Effector memory CD8-positive, alpha-beta T cell (primary cell): ENCODE measurements around the gene STK17B.
"Not testable (repeated sequence)": the region's sequence is repeated elsewhere in the genome, so short reads cannot be mapped to it uniquely, and the experiment has no call there.

ENCODE experiments used
- ATAC-seq: fragments of 150-1000 bp; cut with Tn5 transposase; replicated peaks from 2 replicates; pipeline ENCODE4 v1.10.0; 2021; ENCODE audit warnings: mild to moderate bottlenecking, moderate library complexity
- DNase-seq, 3 experiments: peaks; one replicate each; pipeline ENCODE4 v3.0.0; 2021
- H3K27ac Mint-ChIP-seq, 2 donors: one replicate each; pipeline ENCODE4 v1.8.0; 2022; ENCODE audit warnings: mild to moderate bottlenecking in 2 of 2, mixed read lengths in 2 of 2, moderate library complexity in 2 of 2
- H3K27me3 Mint-ChIP-seq, 2 donors: one replicate each; pipeline ENCODE4 v1.8.0; 2022; ENCODE audit warnings: mixed read lengths in 2 of 2
- H3K36me3 Mint-ChIP-seq: one replicate; pipeline ENCODE4 v1.8.0; 2022; ENCODE audit warnings: mild to moderate bottlenecking, moderate library complexity, mixed read lengths; ENCODE audit not compliant: insufficient read depth
- H3K4me1 Mint-ChIP-seq, 2 donors: one replicate each; pipeline ENCODE4 v1.8.0; 2022; ENCODE audit warnings: low read depth in 2 of 2, mixed read lengths in 2 of 2
- H3K4me3 Mint-ChIP-seq, 2 donors: one replicate each; pipeline ENCODE4 v1.8.0; 2022; ENCODE audit warnings: mild to moderate bottlenecking in 2 of 2, mixed read lengths in 2 of 2, moderate library complexity in 2 of 2
- H3K9me3 Mint-ChIP-seq, 2 donors: one replicate each; pipeline ENCODE4 v1.8.0; 2022; ENCODE audit warnings: mixed read lengths in 2 of 2

STK17B gene

DNA sequence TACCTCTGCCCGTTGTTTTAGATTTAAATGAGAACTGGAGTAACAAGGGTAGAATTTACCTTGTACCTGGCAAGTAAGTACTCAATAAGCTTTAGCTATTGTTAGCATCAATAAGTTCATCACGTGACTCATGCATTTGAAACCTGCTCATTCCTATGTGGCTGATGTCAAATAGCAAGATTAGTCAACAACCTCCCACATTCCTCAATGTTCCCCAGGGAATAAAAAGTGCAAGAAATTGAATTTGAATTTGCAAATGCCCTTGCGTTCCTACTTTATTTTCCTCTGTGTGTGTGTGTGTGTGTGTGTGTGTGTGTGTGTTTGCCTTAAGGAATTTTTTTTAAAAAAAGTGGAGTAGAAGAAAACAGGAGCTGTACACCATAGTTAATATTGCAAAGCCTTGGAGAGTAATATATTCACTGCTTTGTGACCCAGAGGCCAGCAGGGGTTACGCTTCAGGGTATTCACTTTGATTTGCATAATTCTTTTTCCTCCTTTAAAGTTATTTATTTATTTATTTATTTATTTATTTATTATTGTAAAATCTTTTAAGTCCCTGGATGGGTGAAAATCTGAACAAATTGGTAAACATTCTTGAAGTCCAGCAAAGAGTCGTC lies 58.9 kb downstream of the STK17B start:
- ATAC-seq (no peak), DNase-seq (no peak)
- H3K4me1 Mint-ChIP-seq = peaks cover 4 to 5% of the 10 kb centered on the region in 2 donors
- H3K27ac Mint-ChIP-seq = no peak overlapping the region
- no peaks in the 10 kb centered on the region for H3K36me3 Mint-ChIP-seq
- no peak overlapping the region for H3K4me3 Mint-ChIP-seq
- H3K27me3 Mint-ChIP-seq = no peaks in the 10 kb centered on the region
- H3K9me3 Mint-ChIP-seq = no peaks in the 10 kb centered on the region

DNA sequence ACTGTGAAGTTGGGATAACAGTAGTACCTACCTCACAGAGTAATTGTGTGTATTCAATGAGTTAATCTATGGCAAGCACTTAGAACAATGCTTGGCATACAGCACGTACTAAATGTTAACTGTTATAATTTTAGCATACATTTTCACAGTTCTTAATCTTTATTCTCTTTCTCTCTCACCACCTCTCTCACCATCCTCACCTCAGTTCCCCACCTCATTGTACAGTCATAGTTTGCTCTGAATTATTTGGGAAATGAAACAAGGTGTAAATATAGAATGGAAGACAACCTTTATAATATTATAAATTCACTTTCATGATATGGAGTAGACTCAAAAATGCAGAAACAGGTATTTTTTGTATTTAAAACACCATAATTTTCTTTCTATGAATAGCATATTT lies 62.8 kb downstream of the STK17B start:
- DNase-seq (no peak), ATAC-seq (no peak)
- H3K27me3 Mint-ChIP-seq = no peaks in the 10 kb centered on the region
- H3K27ac Mint-ChIP-seq = no peak overlapping the region
- no peaks in the 10 kb centered on the region for H3K36me3 Mint-ChIP-seq
- H3K4me1 Mint-ChIP-seq = peaks cover 4 to 5% of the 10 kb centered on the region in 2 donors
- no peaks in the 10 kb centered on the region for H3K9me3 Mint-ChIP-seq
- no peak overlapping the region for H3K4me3 Mint-ChIP-seq

DNA sequence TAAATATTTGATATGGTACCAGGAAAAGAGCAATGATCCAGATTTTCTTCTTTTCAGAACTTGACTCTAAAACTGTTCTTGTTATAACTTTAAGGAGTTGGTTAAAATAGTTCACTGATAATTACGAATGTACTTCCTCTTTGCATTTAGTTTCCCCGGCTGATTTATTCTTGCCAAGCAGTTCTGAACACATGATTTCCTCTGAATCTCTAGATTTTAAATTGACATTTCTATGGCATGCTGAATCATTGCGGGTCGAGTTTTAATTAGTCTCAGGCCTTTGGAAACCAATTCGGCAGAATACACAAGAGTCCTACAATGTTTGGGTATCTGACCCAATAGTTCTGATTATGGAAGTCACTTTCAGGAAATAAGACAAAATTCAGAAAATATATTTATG lies 65.4 kb downstream of the STK17B start:
- H3K27me3 Mint-ChIP-seq = no peaks in the 10 kb centered on the region
- no peaks in the 10 kb centered on the region for H3K9me3 Mint-ChIP-seq
- ATAC-seq (no peak), DNase-seq (no peak)
- H3K36me3 Mint-ChIP-seq = peaks cover 4% of the 10 kb centered on the region
- peak overlapping the region in 1 of 2 donors; percentile 8 for H3K27ac Mint-ChIP-seq
- no peak overlapping the region for H3K4me3 Mint-ChIP-seq
- H3K4me1 Mint-ChIP-seq = peaks cover 8 to 16% of the 10 kb centered on the region in 2 donors

DNA sequence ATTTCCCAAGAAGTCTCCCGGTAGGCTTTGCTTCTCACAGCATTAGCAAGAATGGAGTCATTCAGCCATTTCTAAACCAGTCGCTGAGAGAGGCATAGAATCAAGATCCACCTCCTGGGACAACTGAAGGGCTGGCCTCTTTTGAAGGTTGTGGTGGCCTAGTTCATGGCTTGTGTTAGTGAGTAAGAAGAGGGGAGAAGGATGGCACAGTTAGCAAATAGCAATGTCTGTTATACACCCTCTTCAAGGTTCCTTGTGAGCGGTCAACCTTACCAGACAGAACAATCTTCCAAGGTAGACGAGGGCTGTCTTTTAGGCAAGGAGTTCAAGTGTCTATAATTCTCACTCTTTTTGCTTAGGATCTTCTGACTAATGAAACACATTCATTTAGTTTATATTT lies 67.3 kb downstream of the STK17B start:
- no peak overlapping the region for H3K27ac Mint-ChIP-seq
- H3K4me1 Mint-ChIP-seq = peaks cover 8 to 18% of the 10 kb centered on the region in 2 donors
- H3K27me3 Mint-ChIP-seq = no peaks in the 10 kb centered on the region
- peaks cover 4% of the 10 kb centered on the region for H3K36me3 Mint-ChIP-seq
- DNase-seq (no peak), ATAC-seq (no peak)
- H3K4me3 Mint-ChIP-seq = no peak overlapping the region
- H3K9me3 Mint-ChIP-seq = no peaks in the 10 kb centered on the region

DNA sequence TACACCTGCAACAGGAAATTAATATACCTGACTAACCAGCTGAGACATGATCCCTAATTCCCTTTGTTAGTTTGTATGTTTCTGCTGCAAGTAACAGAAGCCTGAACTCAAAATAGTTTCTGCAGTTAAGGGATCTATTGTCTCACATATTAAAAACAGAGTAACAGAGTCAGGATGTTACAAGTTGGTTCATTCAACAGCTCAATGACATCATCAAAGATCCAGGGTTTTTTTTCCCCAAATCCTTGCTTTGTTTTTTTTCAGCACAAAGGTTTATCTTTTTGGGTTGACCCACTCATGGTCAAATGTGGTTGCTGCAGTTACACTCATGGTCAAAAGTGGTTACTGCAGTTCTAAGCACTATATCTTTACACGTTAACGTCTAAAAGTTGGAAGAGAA lies 67.8 kb downstream of the STK17B start:
- no peaks in the 10 kb centered on the region for H3K27me3 Mint-ChIP-seq
- peaks cover 4% of the 10 kb centered on the region for H3K36me3 Mint-ChIP-seq
- peaks cover 8 to 18% of the 10 kb centered on the region in 2 donors for H3K4me1 Mint-ChIP-seq
- H3K9me3 Mint-ChIP-seq = no peaks in the 10 kb centered on the region
- DNase-seq = no peak
- no peak for ATAC-seq
- no peak overlapping the region for H3K4me3 Mint-ChIP-seq
- H3K27ac Mint-ChIP-seq = no peak overlapping the region

DNA sequence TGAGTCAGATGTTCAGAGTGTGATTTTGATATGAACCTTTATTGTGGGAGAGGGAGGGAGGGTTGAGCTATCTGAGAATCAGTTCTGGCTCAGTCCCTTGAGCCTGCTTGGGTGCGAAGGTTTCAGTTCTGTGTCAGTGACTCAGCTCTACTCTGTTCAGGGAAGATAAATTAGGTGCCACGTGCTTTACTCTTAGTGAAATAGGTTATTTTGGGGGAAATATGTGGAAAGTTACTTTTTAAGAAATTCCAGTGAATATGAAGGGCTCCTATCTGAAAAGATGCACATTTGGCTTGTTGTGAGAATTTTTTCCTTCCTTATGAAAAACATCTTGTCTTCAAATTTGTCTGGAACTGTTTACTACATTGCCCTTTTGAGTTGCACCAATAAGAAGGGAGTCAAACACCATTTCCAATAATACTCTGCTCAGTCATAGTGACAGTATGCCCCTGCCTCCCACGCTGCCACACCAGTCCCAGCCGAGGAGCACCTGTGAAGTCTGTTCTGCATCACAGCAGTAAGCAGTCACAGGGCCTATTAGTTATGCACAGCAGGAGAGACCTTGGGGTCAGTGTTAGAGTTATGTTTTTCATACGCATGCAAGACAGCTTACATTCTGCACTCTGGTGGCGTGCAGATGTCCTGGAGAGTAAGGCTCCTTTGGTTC lies 69.9 kb downstream of the STK17B start:
- Mint-ChIP-seq H3K27me3 (no peaks in the 10 kb centered on the region), H3K9me3 (no peaks in the 10 kb centered on the region), H3K4me3 (no peak overlapping the region), H3K36me3 (peaks cover 4% of the 10 kb centered on the region), H3K4me1 (peaks cover 8 to 18% of the 10 kb centered on the region in 2 donors), H3K27ac (peak overlapping the region in 1 of 2 donors; percentile 25)
- ATAC-seq (peak; percentile 41), DNase-seq (no peak)

DNA sequence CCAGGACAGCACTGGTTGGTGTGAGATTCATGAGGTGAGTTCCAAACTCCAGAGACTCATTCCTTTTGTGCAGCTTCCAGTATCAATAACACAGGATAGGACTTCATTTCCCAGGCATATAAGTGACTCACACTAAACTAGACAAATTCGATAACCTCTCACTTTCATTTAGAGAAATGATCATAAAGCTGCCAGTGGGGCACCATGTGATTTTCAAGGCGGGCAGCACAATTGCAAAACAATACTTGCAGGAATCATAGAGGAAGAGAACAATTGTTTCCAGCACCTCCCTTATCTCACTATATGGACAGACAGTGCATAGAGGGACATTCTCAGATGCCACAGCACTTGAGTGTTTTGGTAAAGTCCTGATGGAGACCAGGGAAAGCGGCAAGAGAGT lies 71.5 kb downstream of the STK17B start:
- ATAC-seq (no peak), DNase-seq (no peak)
- Mint-ChIP-seq H3K9me3 (no peaks in the 10 kb centered on the region), H3K27me3 (no peaks in the 10 kb centered on the region), H3K4me3 (no peak overlapping the region), H3K4me1 (peaks cover 8 to 18% of the 10 kb centered on the region in 2 donors), H3K36me3 (peaks cover 4% of the 10 kb centered on the region), H3K27ac (no peak overlapping the region)

DNA sequence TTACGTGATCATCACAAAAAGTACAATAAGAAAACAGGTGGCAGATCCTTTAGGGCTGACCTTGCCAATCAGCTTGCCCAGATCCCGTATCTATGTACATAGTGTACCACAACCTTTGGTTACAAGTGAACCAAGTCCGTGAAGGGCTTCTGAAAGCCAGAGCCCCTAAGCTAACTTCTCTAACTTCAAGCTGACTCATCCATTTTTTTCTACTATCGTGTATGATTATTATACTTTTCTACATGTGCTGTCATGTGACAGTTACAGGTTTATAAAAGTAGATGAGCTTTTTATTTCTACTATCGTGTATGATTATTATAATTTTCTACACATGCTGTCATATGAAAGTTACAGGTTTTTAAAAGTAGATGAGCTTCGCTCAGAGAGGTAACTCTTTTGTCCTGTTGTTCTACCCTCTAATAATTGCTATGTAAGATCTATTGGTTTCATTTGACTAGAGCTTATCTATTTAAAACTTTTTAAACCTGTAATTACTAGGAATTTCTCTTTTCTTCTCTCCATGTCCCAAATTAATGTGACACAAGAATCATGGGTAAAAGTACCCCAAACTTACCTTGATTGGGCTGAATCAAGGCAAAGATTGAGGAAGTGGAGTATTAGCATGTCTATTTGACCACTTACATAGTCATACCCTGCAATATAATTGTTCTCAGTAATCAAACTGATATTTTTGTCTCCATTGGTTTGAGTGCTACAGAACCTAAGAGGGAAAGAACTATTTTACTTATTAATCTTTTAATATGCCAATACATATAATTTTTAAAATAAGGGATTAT lies 73.3 kb downstream of the STK17B start:
- Mint-ChIP-seq H3K27me3 (no peaks in the 10 kb centered on the region), H3K27ac (no peak overlapping the region), H3K9me3 (no peaks in the 10 kb centered on the region), H3K4me1 (peaks cover 8 to 18% of the 10 kb centered on the region in 2 donors), H3K36me3 (peaks cover 4% of the 10 kb centered on the region), H3K4me3 (no peak overlapping the region)
- ATAC-seq = no peak
- DNase-seq = no peak

DNA sequence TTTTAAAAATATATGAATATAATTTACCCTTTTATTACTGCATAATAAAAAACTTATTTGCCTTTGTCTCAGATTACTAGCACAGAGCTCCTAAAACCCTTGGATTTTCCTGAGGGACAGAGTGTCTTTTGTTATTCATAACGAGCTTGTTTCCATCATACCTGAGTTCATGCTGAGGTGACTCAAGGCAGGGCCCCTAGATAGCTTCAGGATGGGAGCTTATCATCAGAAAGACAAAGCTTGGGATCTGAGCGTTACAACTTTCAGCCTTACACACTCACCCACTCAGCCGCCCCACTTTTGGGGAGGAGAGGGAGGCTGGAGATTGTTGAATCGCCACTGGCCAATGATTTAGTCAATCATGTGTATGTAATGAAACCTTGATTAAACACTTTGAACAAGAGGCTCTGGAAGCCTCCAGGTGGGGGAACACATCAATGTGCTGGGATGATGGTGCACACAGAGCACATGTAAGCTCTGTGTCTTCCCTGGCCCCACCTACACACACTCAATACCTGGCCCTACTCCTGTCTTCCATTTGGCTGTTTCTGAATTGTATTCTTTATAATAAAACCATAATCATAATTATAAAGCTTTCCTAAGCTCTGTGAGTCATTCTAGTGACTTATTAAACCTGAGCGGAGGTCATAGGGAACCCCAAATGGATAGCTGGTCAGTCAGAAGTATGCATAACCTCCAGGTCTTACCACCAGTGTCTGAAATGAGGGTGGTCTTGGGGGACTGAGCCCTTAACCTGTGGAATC lies 74.2 kb downstream of the STK17B start:
- no peak for DNase-seq
- Mint-ChIP-seq H3K4me1 (peaks cover 5 to 11% of the 10 kb centered on the region in 2 donors), H3K27me3 (no peaks in the 10 kb centered on the region), H3K36me3 (peaks cover 4% of the 10 kb centered on the region), H3K27ac (no peak overlapping the region), H3K4me3 (no peak overlapping the region), H3K9me3 (no peaks in the 10 kb centered on the region)
- ATAC-seq = no peak

DNA sequence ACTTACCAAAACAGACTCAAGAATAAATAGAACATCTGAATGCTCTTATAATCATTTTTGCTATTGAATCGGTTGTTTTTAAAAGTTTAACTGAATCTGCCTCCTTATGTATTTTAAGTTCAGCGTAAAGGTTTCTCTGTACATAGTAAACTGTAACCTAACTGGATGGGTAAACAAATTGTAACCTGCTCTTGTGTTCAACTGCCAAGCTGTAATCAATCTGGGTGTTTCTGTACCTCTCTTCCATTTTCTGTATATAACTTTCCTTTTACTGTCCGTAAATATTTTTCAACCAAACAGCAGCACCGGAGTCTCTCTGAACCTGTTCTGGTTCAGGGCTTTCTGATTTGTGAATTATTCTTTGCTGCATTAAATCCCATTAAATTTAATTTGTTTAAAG lies 75.1 kb downstream of the STK17B start:
- no peak for ATAC-seq
- no peak overlapping the region for H3K4me3 Mint-ChIP-seq
- no peaks in the 10 kb centered on the region for H3K27me3 Mint-ChIP-seq
- no peaks in the 10 kb centered on the region for H3K9me3 Mint-ChIP-seq
- DNase-seq = no peak
- peaks cover under 1 to 5% of the 10 kb centered on the region in 2 donors for H3K4me1 Mint-ChIP-seq
- H3K27ac Mint-ChIP-seq = no peak overlapping the region
- no peaks in the 10 kb centered on the region for H3K36me3 Mint-ChIP-seq

DNA sequence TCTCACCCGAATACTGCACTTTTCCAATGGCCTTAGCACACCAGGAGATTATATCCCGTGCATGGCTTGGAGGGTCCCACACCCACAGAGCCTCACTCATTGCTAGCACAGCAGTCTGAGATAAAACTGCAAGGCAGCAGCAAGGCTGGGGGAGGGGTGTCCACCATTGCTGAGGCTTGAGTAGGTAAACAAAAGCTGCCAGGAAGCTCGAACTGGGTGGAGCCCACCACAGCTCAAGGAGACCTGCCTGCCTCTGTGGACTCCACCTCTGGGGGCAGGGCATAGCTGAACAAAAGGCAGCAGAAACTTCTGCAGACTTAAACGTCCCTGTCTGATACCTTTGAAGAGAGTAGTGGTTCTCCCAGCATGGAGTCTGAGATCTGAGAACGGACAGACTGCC lies 81.9 kb downstream of the STK17B start:
- not testable (repeated sequence) for H3K4me3 Mint-ChIP-seq, H3K36me3 Mint-ChIP-seq, H3K9me3 Mint-ChIP-seq, H3K27ac Mint-ChIP-seq, DNase-seq, H3K27me3 Mint-ChIP-seq, ATAC-seq
- H3K4me1 Mint-ChIP-seq = peaks cover 16 to 18% of the 10 kb centered on the region in 2 donors

DNA sequence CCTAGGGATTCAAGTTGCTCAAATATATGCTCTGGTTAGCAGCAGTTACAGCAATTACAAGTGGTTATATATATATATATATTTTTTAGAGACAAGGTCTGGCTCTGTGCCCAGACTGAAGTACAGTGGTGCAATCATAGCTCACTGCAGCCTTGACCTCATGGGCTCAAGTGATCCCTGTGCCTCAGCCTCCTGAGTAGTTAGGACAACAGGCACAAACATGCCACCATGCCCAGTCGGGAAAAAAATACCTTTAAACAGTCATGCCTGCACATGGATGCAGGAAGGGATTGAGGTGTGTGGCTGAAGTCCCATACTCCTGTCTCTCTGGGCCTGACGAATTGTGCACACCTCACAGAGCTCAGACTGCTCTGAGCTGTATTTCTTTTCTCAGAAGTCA lies 83.2 kb downstream of the STK17B start:
- H3K36me3 Mint-ChIP-seq = no peaks in the 10 kb centered on the region
- peaks cover 0 to 3% of the 10 kb centered on the region in 2 donors for H3K9me3 Mint-ChIP-seq
- no peak for DNase-seq
- peaks cover 16 to 18% of the 10 kb centered on the region in 2 donors for H3K4me1 Mint-ChIP-seq
- no peak overlapping the region for H3K27ac Mint-ChIP-seq
- no peak overlapping the region for H3K4me3 Mint-ChIP-seq
- ATAC-seq = no peak
- H3K27me3 Mint-ChIP-seq = no peaks in the 10 kb centered on the region
